Gastroesophageal sphincter (tissue), 4 donors: ENCODE data around the gene DMRT1. TPM values are rescaled to one million over a fixed set of nuclear protein-coding genes. Genes with fewer than 3 reads are reported as not detected.

ENCODE experiments used
- ATAC-seq: fragments of 150-250 bp; one replicate; pipeline ENCODE4 v1.9.1; 2016; ENCODE audit warnings: mild to moderate bottlenecking, moderate library complexity
- H3K27ac ChIP-seq, 4 donors: fragments of 200-600 bp; sonication (generic) in 3 of 4; 1 replicate in 3 of 4; 2 replicates in 1 of 4; pipeline ENCODE4 v1.5.1; 2016 to 2019
- H3K27me3 ChIP-seq: fragments of 200-600 bp; sonication (generic); one replicate; pipeline ENCODE4 v1.5.1; 2019
- H3K36me3 ChIP-seq, 2 donors: fragments of 200-600 bp; sonication (generic); one replicate each; pipeline ENCODE4 v1.5.1; 2019; ENCODE audit warnings: control low read depth in 1 of 2
- H3K4me1 ChIP-seq, 3 donors: fragments of 200-600 bp; sonication (generic); 1 replicate in 2 of 3; 2 replicates in 1 of 3; pipeline ENCODE4 v1.5.1; 2016 to 2019; ENCODE audit warnings: control low read depth in 2 of 3
- H3K4me3 ChIP-seq, 2 donors: fragments of 200-600 bp; sonication (generic); one replicate each; pipeline ENCODE4 v1.5.1; 2019; ENCODE audit warnings: mild to moderate bottlenecking in 1 of 2, moderate library complexity in 1 of 2
- H3K9me3 ChIP-seq, 3 donors: fragments of 200-600 bp; sonication (generic); one replicate each; pipeline ENCODE4 v1.5.1; 2017 to 2019; ENCODE audit warnings: control low read depth in 2 of 3
- CTCF ChIP-seq, 4 experiments: fragments of 200-600 bp in 2 of 4; fragments of 450-650 bp in 2 of 4; sonication (generic) in 1 of 4; IDR thresholded peaks; one replicate each; pipeline ENCODE4 v1.5.1; 2017 to 2019; ENCODE audit warnings: antibody characterized with exemption in 4 of 4, mild to moderate bottlenecking in 2 of 4, moderate library complexity in 2 of 4
- EP300 ChIP-seq: sonication (generic); formaldehyde crosslinking; IDR thresholded peaks from one replicate; pipeline ENCODE4 v1.6.1; 2017; ENCODE audit warnings: antibody characterized with exemption, mild to moderate bottlenecking
- POLR2A ChIP-seq, 2 donors: fragments of 450-650 bp; IDR thresholded peaks; one replicate each; pipeline ENCODE4 v1.6.1; 2017; ENCODE audit warnings: antibody characterized with exemption in 2 of 2, mild to moderate bottlenecking in 2 of 2, moderate library complexity in 1 of 2
- POLR2AphosphoS5 ChIP-seq: sonication (generic); formaldehyde crosslinking; IDR thresholded peaks from one replicate; pipeline ENCODE4 v1.6.1; 2017; ENCODE audit warnings: antibody characterized with exemption
- WGBS, 2 donors: methylation state at CpG; one replicate each; pipeline ENCODE4 v1.1.5; 2018; ENCODE audit warnings: low coverage in 1 of 2; 5-methylcytosine and 5-hydroxymethylcytosine counted together
- total RNA-seq, 4 donors: library from RNA; depleted of rRNA; stranded (reverse); fragments of >200 nt; gene quantifications; one replicate each; pipeline ENCODE4 v1.1.0, GENCODE V29; 2016

DMRT1 gene
- total RNA-seq, 4 donors from 2014 or later, result not detected

- no peaks in the 10 kb centered on the region for H3K36me3 ChIP-seq
- TF ChIP-seq POLR2AphosphoS5 (no peak), EP300 (no peak)
Measured at GRCh38 chr9:942805-943580, 101.5 kb downstream of the DMRT1 start.

GRCh38 chr9:947985-948384 lies 106.5 kb downstream of the DMRT1 start:
- Histone ChIP-seq H3K27ac (no peak overlapping the region), H3K36me3 (no peaks in the 10 kb centered on the region), H3K27me3 (peaks cover 79% of the 10 kb centered on the region), H3K4me3 (no peak overlapping the region), H3K4me1 (no peaks in the 10 kb centered on the region), H3K9me3 (peaks cover 0 to 11% (median 0%) of the 10 kb centered on the region in 3 donors)
- WGBS, 2 donors, result 60% methylated on average over 2 of the region's 3 CpGs; no CpG with 5 or more reads in 1 of the 2 donors
- TF ChIP-seq CTCF (IDR thresholded peaks at IDR 0.05) (no peak), POLR2A (IDR thresholded peaks at IDR 0.05) (no peak), EP300 (no peak), POLR2AphosphoS5 (no peak)
- no peak for ATAC-seq

More at GRCh38 chr9:942805-943580, 101.5 kb downstream of the DMRT1 start:
- H3K4me1 ChIP-seq, result no peaks in the 10 kb centered on the region
- no peak overlapping the region for H3K27ac ChIP-seq
- no peak for ATAC-seq
- peaks cover 0 to 5% (median 0%) of the 10 kb centered on the region in 3 donors for H3K9me3 ChIP-seq
- 43 to 49% methylated on average over 2 to 6 of the region's 6 CpGs for WGBS, 2 donors
- H3K27me3 ChIP-seq, result peaks cover 75% of the 10 kb centered on the region
- H3K4me3 ChIP-seq, result no peak overlapping the region

- Histone ChIP-seq H3K36me3 (no peaks in the 10 kb centered on the region), H3K9me3 (peaks cover 0 to 11% (median 0%) of the 10 kb centered on the region in 3 donors), H3K4me3 (no peak overlapping the region), H3K27ac (no peak overlapping the region), H3K27me3 (peaks cover 79% of the 10 kb centered on the region), H3K4me1 (no peaks in the 10 kb centered on the region)
- 73 to 100% methylated on average over 2 to 3 of the region's 7 CpGs for WGBS, 2 donors
- TF ChIP-seq POLR2A (IDR thresholded peaks at IDR 0.05), result no peak
- TF ChIP-seq POLR2AphosphoS5, result no peak
- no peak for TF ChIP-seq CTCF (IDR thresholded peaks at IDR 0.05)
- TF ChIP-seq EP300, result no peak
- no peak for ATAC-seq
Measured at GRCh38 chr9:948497-948896, 107.0 kb downstream of the DMRT1 start.

GRCh38 chr9:950139-950538 lies 108.6 kb downstream of the DMRT1 start:
- WGBS, 2 donors, result 44% methylated on average over 1 of the region's 1 CpG; no CpG with 5 or more reads in 1 of the 2 donors
- no peaks in the 10 kb centered on the region for H3K36me3 ChIP-seq
- H3K27me3 ChIP-seq, result peaks cover 92% of the 10 kb centered on the region
- peaks cover 0 to 11% (median 0%) of the 10 kb centered on the region in 3 donors for H3K9me3 ChIP-seq
- TF ChIP-seq CTCF (IDR thresholded peaks at IDR 0.05), result no peak
- TF ChIP-seq POLR2AphosphoS5, result no peak
- no peak for TF ChIP-seq POLR2A (IDR thresholded peaks at IDR 0.05)
- no peak for TF ChIP-seq EP300
- no peak for ATAC-seq
- no peak overlapping the region for H3K27ac ChIP-seq
- no peak overlapping the region for H3K4me3 ChIP-seq
- no peaks in the 10 kb centered on the region for H3K4me1 ChIP-seq

- Histone ChIP-seq H3K9me3 (peaks cover 0 to 11% (median 0%) of the 10 kb centered on the region in 3 donors), H3K4me3 (no peak overlapping the region), H3K4me1 (no peaks in the 10 kb centered on the region), H3K27me3 (peaks cover 96% of the 10 kb centered on the region), H3K36me3 (no peaks in the 10 kb centered on the region), H3K27ac (no peak overlapping the region)
- ATAC-seq, result no peak
- TF ChIP-seq POLR2A (IDR thresholded peaks at IDR 0.05) (no peak), EP300 (no peak), CTCF (IDR thresholded peaks at IDR 0.05) (no peak), POLR2AphosphoS5 (no peak)
- 45 to 69% methylated on average over 2 to 4 of the region's 4 CpGs for WGBS, 2 donors
Measured at GRCh38 chr9:952546-952945, 111.0 kb downstream of the DMRT1 start.
